ENCODE measurements around the gene PPFIA1. TPM values are rescaled to one million over a fixed set of nuclear protein-coding genes. Genes with fewer than 3 reads are reported as not detected.

The PPFIA1 gene
- total and polyA plus RNA-seq, 2 donors (not counting 1 experiment from before 2014, with no cell fraction given) = 38.8 to 39.8 TPM

DNA sequence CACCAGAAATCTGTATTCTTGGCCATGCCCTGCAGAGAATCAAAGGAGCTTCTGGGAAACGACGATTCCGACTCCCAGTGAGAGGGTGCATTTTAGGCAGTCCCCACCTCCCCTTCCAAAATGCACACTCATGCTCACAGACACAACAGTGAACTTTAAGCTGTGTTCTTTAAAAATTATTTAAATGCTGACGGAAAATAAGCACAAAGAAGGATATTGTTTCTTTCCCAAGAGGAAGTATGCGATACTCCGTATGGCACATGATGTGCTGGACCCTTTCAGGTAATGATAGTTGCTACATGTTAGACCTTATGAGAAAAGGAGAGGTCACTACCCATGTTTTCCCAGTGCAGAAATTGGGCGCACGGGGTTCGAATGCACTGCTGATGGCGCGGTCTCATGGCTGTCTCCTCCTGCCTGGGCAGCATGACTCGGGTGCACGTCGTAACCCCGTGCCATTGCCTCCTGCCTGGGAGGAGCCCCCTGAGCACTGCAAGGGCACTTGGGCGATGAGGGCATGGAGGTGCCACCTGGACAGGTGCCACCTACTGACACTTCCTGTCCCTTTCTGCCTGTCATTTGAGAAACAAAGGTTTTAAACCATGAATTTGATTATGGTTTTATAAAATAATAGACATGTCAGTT is 64.0 kb downstream of the PPFIA1 start:
- Histone ChIP-seq H4K20me1 (ENCODE audit: control insufficient read depth, extremely low read depth, insufficient read depth, low read length) (no peaks in the 10 kb centered on the region), H3K4me2 (ENCODE audit: extremely low read depth, insufficient read depth, low read length) (no peak overlapping the region), H3K27ac (ENCODE audit: insufficient read depth, low read length) (no peak overlapping the region), H3K27me3 (ENCODE audit: control insufficient read depth, insufficient read depth, low read length) (no peaks in the 10 kb centered on the region), H2AFZ (ENCODE audit: low read length) (no peak overlapping the region), H3K4me1 (ENCODE audit: control insufficient read depth, extremely low read depth, insufficient read depth, low read length) (no peaks in the 10 kb centered on the region), H3K79me2 (ENCODE audit: control insufficient read depth, insufficient read depth, low read length) (no peaks in the 10 kb centered on the region), H3K9me3 (ENCODE audit: control insufficient read depth, insufficient read depth, low read depth, low read length) (no peaks in the 10 kb centered on the region), H3K9ac (ENCODE audit: insufficient read depth, low read length) (no peak overlapping the region), H3K4me3 (replicated peaks in 1 of 4; ENCODE audit: control extremely low read depth in 1 of 4, insufficient read depth in 1 of 4, low read depth in 3 of 4, low read length in 4 of 4) (no peak overlapping the region), H3K36me3 (ENCODE audit: control insufficient read depth, insufficient read depth, low read length) (peaks cover 24% of the 10 kb centered on the region)
- no peak for TF ChIP-seq EZH2 (IDR thresholded peaks at IDR 0.05; ENCODE audit: low read length, missing control alignments)
- TF ChIP-seq, protein P1, sequence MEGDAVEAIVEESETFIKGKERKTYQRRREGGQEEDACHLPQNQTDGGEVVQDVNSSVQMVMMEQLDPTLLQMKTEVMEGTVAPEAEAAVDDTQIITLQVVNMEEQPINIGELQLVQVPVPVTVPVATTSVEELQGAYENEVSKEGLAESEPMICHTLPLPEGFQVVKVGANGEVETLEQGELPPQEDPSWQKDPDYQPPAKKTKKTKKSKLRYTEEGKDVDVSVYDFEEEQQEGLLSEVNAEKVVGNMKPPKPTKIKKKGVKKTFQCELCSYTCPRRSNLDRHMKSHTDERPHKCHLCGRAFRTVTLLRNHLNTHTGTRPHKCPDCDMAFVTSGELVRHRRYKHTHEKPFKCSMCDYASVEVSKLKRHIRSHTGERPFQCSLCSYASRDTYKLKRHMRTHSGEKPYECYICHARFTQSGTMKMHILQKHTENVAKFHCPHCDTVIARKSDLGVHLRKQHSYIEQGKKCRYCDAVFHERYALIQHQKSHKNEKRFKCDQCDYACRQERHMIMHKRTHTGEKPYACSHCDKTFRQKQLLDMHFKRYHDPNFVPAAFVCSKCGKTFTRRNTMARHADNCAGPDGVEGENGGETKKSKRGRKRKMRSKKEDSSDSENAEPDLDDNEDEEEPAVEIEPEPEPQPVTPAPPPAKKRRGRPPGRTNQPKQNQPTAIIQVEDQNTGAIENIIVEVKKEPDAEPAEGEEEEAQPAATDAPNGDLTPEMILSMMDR (conservative IDR thresholded peaks at IDR 0.05 in 1 of 2, IDR thresholded peaks at IDR 0.05 in 1 of 2; ENCODE audit: low read depth in 1 of 2, low read length in 2 of 2) = no peak
- no peak for DNase-seq (ENCODE audit: low read depth in 2 of 2)

DNA sequence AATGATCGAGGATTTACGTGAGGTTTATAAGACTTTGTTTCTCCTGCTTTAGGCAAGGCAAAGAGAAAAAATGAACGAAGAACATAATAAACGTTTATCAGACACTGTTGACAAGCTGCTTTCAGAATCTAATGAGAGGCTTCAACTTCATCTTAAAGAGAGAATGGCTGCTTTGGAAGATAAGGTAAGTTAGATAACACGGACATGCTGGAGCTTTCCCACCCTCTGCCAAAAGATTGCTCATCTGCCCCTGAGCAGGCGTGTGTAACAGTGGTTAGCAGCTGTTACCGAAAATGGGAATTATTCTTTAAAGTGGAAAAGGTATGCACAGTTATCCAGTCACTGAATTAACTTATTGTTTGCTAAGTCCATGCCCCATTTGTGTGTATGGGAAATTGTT is 65.0 kb downstream of the PPFIA1 start:
- Histone ChIP-seq H3K9me3 (ENCODE audit: control insufficient read depth, insufficient read depth, low read depth, low read length) (no peaks in the 10 kb centered on the region), H3K27ac (ENCODE audit: insufficient read depth, low read length) (no peak overlapping the region), H3K4me2 (ENCODE audit: extremely low read depth, insufficient read depth, low read length) (no peak overlapping the region), H3K79me2 (ENCODE audit: control insufficient read depth, insufficient read depth, low read length) (no peaks in the 10 kb centered on the region), H4K20me1 (ENCODE audit: control insufficient read depth, extremely low read depth, insufficient read depth, low read length) (no peaks in the 10 kb centered on the region), H3K4me3 (replicated peaks in 1 of 4; ENCODE audit: control extremely low read depth in 1 of 4, insufficient read depth in 1 of 4, low read depth in 3 of 4, low read length in 4 of 4) (no peak overlapping the region), H3K4me1 (ENCODE audit: control insufficient read depth, extremely low read depth, insufficient read depth, low read length) (no peaks in the 10 kb centered on the region), H3K9ac (ENCODE audit: insufficient read depth, low read length) (no peak overlapping the region), H2AFZ (ENCODE audit: low read length) (no peak overlapping the region), H3K27me3 (ENCODE audit: control insufficient read depth, insufficient read depth, low read length) (no peaks in the 10 kb centered on the region), H3K36me3 (ENCODE audit: control insufficient read depth, insufficient read depth, low read length) (peaks cover 24% of the 10 kb centered on the region)
- TF ChIP-seq, protein P1 (conservative IDR thresholded peaks at IDR 0.05 in 1 of 2, IDR thresholded peaks at IDR 0.05 in 1 of 2; ENCODE audit: low read depth in 1 of 2, low read length in 2 of 2) = no peak
- TF ChIP-seq EZH2 (IDR thresholded peaks at IDR 0.05; ENCODE audit: low read length, missing control alignments) = no peak
- no peak for DNase-seq (ENCODE audit: low read depth in 2 of 2)

DNA sequence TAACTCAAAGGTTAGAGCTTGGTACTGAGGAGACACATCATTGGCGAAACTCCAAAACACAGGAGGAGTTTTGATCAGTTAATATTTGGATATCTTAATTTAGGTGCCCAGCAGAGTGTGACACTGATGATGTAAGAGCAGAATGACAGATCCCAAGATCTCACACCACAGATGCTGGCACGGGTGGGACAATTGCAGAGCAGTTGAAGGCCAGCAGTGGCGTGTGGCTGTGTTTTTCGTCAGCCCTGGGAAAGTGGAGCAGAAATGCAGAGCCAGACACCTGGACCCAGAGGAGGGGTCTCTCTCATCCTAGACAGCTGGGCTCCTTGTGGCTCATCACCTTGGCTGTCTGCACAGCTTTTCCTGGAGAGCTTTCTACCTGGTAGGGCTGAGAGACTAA is 68.1 kb downstream of the PPFIA1 start:
- DNase-seq (ENCODE audit: low read depth in 2 of 2) = no peak
- H3K79me2 ChIP-seq (ENCODE audit: control insufficient read depth, insufficient read depth, low read length) = no peaks in the 10 kb centered on the region
- TF ChIP-seq EZH2 (IDR thresholded peaks at IDR 0.05; ENCODE audit: low read length, missing control alignments) = no peak
- TF ChIP-seq, protein P1 (conservative IDR thresholded peaks at IDR 0.05 in 1 of 2, IDR thresholded peaks at IDR 0.05 in 1 of 2; ENCODE audit: low read depth in 1 of 2, low read length in 2 of 2) = no peak
- peaks cover 18% of the 10 kb centered on the region for H3K36me3 ChIP-seq (ENCODE audit: control insufficient read depth, insufficient read depth, low read length)
- H2AFZ ChIP-seq (ENCODE audit: low read length) = no peak overlapping the region
- no peaks in the 10 kb centered on the region for H4K20me1 ChIP-seq (ENCODE audit: control insufficient read depth, extremely low read depth, insufficient read depth, low read length)
- no peaks in the 10 kb centered on the region for H3K4me1 ChIP-seq (ENCODE audit: control insufficient read depth, extremely low read depth, insufficient read depth, low read length)
- H3K4me3 ChIP-seq (replicated peaks in 1 of 4; ENCODE audit: control extremely low read depth in 1 of 4, insufficient read depth in 1 of 4, low read depth in 3 of 4, low read length in 4 of 4) = no peak overlapping the region
- H3K4me2 ChIP-seq (ENCODE audit: extremely low read depth, insufficient read depth, low read length) = no peak overlapping the region
- no peaks in the 10 kb centered on the region for H3K9me3 ChIP-seq (ENCODE audit: control insufficient read depth, insufficient read depth, low read depth, low read length)
- H3K9ac ChIP-seq (ENCODE audit: insufficient read depth, low read length) = no peak overlapping the region
- H3K27ac ChIP-seq (ENCODE audit: insufficient read depth, low read length) = no peak overlapping the region
- H3K27me3 ChIP-seq (ENCODE audit: control insufficient read depth, insufficient read depth, low read length) = no peaks in the 10 kb centered on the region
